NCI-H187 treated with DMSO at 0.1 percent for 48 hours (cell line): ENCODE measurements around the gene ZNF234.
"Not testable (repeated sequence)": the region's sequence is repeated elsewhere in the genome, so short reads cannot be mapped to it uniquely, and the experiment has no call there.

Experiments
- DNase-seq: peaks from one replicate; lab custom pipeline; 2025; lab: John Stamatoyannopoulos, UW

ZNF234 gene

DNA sequence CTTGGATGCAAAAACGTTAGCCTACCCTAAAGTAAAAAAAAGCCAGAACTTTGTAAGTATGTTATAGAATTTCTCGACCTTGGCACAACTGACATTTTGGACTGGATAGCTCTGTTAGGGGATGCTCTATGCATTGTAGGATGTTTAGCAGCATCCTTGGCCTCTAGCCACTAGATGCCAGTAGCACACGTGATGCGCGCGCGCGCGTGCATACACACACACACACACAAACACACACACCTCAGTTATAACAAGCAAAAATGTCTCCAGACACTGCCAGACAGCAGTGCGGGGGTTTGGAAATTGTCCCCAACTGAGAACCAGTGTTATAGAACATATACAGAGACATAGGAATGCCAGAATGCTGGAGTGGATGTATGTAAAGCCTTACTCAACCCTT is 40.8 kb downstream of the ZNF234 start:
- DNase-seq: no peak

DNA sequence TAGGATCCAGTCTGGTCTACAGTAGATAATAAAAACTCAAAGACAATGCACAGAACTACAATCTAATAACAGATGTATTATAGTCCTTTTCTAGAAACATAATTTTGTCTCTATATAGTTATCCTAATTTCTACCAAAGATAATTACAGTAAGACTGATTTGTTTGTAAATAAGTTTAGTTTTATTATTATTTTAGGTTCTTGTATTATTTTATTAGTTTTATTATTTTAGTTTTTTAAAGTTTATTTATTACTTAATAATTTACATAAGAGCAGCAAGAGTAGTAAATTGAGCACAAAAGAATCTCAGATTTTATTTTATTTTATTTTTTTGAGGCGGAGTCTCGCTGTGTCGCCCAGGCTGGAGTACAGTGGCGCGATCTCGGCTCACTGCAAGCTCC is 48.7 kb downstream of the ZNF234 start:
- no peak for DNase-seq

DNA sequence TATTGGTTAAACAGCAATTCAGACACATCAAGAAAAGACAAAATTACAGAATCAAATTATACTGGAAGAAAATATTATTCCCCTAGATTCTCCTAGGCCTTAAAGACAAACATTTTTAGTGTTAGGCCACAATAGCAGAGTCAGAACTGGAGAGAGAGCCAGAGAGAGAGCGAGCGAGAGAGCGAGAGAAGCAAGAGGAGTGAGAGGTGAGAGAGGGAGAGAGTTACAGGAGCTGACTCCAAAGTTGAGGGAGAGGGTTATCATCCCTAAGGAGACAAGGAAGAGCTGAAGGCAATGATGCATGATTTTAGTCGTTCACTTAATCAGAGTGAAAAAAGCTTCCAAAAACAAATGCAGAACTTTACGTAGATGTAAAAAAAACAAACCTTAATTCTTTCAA is 50.8 kb downstream of the ZNF234 start:
- no peak for DNase-seq

DNA sequence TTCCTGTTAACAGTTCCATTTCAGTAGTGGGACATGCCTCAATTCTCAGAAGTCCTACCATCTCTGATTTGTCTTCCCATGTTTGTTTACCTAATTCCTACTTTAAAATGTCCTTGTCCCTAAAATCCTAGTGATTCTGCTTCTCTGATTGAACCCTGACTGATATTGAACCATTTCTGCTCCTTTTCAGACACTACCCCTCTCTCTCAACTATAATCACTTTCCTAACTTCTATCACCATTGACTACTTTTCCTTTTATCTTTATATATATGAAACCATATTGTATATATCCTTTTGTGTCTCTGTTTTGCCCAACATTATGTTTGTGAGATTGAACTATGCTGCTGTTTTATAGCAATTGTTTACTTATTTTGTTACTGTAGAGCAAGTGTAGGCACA is 55.4 kb downstream of the ZNF234 start:
- no peak for DNase-seq

GRCh38 chr19:44202470-44202869 is 61.1 kb downstream of the ZNF234 start:
- no peak for DNase-seq

DNA sequence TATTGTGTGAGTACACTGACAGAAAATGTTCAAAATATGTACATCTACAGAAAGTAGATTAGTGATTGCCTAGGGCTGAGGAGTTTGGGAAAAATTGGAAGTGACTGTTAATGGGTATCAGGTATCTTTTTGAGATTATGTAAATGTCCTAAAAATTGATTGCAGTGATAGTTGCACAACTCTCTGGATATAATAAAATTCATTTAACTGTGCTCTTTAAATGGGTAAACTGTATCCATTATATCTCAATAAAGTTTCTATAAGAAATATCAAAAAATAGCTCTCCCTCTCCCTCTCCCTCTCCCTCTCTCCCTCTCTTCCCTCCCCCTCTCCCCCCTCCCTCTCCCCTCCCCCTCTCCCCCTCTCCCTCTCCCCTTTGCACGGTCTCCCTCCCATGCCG is 61.6 kb downstream of the ZNF234 start:
- DNase-seq: no peak

DNA sequence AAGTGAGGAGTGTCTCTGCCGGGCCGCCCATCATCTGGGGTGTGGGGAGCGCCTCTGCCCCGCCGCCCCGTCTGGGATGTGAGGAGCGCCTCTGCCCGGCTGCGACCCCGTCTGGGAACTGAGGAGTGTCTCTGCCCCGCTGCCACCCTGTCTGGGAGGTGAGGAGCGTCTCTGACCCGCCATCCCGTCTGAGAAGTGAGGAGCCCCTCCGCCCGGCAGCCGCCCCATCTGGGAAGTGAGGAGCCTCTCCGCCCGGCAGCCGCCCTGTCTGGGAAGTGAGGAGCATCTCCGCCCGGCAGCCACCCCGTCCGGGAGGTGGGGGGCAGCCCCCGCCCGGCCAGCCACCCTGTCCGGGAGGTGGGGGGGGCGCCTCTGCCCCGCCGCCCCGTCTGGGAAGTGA is 62.5 kb downstream of the ZNF234 start:
- not testable (repeated sequence) for DNase-seq

DNA sequence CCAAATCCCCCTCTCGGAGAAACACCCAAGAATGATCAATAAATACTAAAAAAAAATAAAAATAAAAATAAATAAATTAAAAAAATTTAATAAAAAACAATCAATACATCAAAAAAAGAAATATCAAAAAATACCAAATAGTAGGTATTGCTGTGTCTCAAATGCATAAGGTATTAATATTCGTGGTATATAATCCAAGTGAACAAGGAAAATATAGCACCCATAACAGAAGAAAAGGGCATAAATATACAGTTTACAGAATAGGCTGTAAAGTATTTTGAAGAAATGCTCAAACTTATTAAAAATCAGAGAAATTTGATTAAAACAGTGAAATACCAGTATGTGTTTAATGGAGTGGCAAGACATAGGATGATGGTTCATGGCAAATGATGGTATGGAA is 63.4 kb downstream of the ZNF234 start:
- DNase-seq: no peak

DNA sequence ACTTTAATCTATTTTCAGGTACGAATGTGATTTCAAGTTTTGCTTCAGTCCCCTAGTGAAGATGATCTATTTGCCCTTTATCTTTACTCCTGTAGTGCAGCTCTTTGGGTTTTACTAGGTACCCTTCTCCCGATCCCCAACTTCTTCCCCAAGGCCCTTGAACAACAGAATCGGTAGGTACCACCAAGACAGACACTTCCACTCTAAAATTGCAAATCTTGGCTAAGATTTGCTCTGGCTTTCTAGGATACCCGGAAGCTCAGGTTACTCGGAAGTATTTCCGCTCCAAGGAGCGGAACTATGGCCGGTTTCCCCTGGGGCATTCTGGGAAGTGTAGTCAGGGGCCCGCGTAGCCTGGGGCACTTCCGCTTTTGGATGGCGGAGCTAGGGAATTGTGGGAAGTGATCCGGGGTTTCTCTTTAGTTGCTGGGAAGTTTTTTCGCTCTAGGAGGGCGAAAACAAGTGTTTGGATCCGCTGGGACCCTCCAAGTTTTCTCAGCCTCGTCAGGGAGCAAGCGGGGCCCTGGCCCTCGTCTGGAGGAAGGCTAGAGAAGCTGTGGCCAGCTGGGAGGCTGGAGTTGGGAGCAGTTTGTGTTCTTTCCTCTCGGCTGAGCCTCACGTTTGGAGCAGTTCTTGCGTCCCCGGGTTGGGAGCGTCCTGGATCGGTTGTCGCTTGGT is 65.9 kb downstream of the ZNF234 start:
- DNase-seq: peak; percentile 84
